Activated effector memory CD4-positive, alpha-beta T cell treated with Interleukin-2 at 50 U/mL for 16 hours (primary cell): Measurements from ENCODE around the gene BIRC5.

Experiments
- DNase-seq: peaks from one replicate; pipeline ENCODE4 v3.0.0-alpha.2; 2020

Gene BIRC5

DNA sequence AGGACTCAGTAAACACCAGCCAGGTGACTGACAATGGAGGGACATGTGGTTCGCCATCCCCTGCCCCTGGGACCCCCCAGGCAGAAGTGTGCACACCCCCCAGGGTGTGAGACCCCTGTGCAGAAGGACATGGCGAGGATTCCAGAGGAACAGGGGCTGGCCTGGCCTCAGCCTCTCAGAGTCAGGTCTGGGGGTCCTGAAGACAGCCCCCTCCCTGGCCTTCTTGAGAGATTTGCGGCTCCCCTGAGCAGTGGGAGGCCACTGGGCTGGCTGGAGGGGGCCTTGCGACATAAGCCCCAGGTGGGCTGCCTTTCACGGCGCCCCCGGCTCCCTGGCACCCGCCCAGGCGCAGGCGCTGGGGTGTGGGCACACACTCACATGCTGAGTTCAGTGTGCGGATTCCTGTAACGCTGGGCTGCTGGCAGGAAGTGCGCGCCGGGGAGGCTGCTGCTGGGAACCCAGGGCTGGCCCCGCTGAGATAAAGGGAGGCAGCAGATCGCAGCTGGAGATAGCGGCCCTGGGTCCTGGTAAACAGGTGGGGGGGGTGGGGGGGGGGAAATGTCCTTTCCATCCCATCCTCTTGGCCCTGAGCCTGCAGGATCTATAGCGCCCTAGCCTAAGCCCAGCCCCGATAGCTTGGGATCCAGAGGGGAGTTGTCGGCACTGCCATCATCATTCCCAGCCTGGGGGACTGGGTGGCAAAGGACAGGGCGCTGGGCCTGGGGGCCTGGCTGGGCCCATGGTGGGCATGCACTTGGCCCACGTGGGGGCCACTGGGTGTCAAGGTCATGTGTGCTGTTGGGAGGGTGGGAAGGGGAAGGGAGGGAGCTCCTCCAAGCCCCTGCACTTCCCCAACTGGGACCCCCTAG is 44.5 kb downstream of the BIRC5 start:
- DNase-seq = peak; percentile 61

DNA sequence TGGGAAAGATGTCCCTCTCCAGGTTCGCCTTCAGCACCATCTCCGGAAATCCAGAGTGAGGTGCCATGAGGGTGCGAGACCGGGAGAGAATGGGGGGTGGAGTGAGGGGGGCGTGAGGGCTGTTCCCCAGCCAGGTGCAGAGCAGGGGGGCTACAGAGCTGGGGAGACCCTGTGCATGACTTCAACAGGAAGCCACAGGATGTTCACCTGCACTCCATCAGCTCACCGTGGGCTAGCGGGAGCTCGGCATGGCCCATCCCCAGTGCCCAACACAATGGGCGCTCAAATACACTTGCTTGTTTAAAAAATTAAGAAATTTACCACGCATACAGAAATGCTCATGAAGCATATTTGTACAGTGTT is 45.1 kb downstream of the BIRC5 start:
- DNase-seq = no peak

DNA sequence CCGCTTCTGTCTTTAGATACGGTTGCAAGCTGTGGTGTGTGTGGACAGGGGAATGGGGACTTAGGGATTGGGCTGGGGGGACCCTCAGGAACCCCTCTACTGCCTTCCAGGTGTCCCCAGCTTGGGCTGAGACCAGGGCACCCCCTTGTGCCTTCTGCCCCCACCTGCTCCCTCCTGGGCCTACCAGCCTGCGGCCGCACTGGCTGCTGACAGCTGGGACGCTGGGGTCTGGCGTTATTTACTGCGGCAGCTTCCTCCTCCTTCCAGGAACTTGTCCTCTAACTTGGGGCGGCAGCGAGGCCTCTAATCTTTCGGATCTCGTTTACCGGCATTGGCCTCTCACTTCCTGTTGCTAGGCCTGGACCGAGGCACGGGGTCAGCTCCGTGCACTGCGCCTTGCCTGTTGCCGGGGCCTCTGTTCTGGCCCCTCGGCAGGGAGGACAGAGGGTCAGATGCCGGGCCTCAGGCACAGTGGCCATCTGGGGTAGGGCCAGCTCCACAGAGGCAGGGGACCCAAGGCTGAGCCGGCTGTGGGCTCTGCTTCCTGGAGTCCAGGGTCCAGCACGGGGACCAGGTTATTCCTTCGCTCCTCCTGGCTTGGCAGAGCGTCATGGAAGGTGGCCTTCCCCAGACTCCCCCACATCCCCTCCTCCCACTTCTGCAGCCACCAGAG is 49.1 kb downstream of the BIRC5 start:
- no peak for DNase-seq

- DNase-seq = no peak
These were observed 49.8 kb downstream of the BIRC5 start for GRCh38 chr17:78263736-78264340.

- no peak for DNase-seq
These were observed 50.5 kb downstream of the BIRC5 start for GRCh38 chr17:78264590-78264989.

- no peak for DNase-seq
These were observed 51.1 kb downstream of the BIRC5 start for GRCh38 chr17:78265121-78265520.

DNA sequence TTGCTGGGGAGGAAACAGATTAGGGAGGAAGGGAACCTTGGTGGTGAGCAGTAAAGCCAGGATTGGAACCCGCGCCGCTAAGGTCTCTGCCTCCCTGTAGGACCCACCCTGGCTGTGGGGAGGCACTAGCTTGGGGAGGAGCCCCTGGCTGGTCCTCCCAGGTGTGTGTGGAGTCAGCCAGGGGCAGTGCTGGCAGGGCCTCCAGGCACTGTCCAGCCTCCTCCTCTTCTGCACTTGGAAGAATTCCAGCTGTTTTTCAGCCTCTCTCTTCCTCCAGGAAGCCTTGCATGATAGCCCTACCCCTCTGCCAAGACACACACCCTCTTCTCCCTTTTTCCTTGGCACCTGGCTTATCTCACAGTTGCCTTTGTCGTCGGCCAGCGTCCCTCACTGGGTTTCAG is 52.2 kb downstream of the BIRC5 start:
- DNase-seq = no peak

GRCh38 chr17:78266771-78267170 is 52.7 kb downstream of the BIRC5 start:
- no peak for DNase-seq

GRCh38 chr17:78267253-78268073 is 53.4 kb downstream of the BIRC5 start:
- DNase-seq = no peak

DNA sequence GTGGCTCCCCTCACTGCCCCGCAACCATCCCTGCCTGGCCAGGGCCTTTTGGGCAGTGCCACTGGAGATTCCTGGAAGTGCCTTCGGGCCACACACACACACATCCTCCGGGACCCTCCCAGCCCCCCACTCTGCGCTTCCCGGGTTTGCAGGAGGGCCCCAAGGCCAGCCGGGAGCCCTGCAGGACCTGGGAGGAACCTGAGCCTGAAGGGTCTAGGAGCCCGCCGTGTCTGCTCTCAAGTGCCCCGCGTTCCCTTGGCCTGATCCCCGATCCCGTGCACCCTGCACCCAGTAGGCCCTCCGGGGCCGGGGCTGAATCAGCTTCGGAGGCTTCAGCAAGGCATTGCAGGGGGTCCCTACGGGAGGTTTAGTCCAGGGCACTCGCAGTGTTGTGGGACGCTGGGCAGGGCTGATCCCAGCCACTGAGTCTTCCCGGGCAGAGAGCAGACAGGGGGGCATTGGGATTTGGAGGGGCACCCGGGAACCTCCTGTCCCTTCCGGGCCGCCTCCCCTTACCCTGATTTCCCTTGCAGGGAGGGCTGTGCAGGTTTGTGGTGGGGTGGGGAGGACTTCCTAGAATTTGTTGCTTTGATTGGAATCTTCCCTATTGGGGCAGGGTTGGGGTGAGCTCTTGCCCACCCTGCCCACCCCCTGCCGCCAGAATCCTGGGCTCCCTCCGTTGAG is 54.3 kb downstream of the BIRC5 start:
- no peak for DNase-seq

DNA sequence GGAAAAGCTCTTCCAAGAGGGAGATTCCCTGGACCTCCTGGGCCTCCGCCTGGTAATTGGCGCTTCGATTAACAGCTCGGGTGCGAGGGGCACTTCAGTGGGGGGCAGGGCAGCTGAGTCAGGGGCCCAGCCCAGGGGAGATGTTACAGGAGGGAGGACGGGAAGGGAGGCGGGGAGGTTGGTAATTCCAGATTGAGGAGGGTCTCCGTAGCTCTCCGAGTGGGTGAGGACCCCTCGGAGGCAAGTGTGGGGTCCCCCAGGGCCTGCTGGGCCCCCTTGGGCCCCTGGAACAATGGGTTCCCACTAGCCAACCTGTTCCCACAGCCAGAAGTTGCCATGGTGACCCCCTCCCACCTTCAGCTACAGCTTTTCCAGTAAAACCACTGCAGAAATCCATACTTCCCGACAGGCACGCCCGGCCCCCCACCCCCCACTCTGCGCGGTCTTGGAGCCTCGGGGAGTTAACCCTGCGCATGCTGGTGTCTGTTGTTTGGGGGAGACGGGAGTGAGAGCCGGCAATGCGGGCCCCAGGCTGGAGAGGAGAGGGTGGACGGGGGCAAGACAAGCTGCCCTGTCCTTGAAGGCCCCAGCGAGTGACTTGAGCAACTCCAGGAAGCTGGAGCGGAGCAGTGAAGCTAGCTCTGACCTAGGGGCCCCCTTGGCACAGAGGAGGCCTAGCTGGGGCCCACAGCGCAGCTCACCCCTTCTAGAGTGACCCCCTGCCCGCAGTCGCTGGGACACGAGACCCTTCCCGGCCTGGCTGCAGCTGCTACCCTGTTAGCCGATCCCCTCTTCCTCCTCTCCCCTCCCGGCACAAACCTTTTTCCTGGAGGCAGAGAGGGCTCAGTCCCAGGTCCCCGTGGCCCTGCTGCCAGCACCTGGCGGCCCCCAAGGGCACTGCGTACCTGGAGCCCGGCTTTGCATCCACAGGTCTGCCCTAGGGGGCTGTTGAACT is 55.2 kb downstream of the BIRC5 start:
- no peak for DNase-seq

- no peak for DNase-seq
These were observed 55.9 kb downstream of the BIRC5 start for GRCh38 chr17:78269955-78270381.

DNA sequence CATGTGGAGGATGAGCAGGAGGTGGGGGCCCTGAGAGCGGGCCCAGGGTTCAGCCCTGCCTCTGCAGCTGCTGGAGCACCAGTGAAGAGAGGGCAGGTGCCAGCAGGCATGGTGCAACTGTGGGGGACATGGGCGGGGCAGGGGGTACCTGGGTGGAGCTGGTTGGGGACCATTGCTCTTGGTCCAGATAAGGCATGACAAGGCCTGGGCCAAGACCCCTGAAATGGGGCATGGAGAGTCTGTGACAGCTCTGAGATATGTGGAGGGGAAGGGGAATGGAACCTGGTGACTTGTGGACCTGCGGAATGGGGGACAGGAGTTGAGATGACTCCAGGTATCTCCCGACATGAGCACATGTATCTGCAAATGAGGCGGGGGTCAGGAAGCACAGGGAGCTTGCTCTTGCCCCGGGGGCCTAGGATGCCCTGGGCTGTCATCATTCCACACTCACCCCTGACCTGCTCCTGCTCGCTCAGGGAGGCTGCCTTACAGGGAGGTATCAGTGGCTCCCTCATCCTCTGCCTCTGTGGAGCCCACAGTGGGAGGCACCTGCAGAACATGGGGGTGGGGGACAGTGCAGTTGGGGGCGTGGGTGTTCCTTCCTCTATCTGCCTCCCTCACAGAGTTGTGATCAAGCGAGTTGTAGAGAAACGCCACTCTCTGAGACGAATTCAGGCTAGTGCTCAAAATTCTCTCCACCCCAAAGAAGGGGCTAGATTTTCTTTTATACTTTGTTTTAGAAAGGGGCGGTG is 57.5 kb downstream of the BIRC5 start:
- DNase-seq = no peak

GRCh38 chr17:78272181-78272913 is 58.3 kb downstream of the BIRC5 start:
- DNase-seq = no peak

- DNase-seq = no peak
These were observed 58.8 kb downstream of the BIRC5 start for GRCh38 chr17:78272914-78273258.

DNA sequence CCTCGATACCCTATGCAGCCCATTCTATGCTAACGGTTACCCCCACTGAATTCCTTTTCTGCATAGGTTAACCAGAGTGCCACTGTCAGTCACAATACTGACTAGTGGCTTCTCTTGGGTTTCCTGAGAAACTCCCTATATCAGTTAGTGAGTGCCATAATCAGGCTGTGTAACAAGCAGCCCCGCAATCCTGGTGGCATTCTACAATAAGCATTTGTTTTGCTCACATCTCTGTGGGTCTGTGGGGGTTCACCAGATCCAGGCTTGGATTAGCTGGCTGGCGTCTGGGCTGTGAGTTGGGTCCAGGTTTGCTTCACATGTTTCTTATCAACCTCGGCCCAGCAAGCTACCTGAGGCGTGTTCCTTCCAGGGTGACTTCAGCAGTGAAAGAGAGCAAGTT is 59.8 kb downstream of the BIRC5 start:
- no peak for DNase-seq
